Transverse colon (tissue), 4 donors: ENCODE results near the gene RAB20. TPM values are rescaled to one million over a fixed set of nuclear protein-coding genes. Genes with fewer than 3 reads are reported as not detected.

Source experiments
- DNase-seq: peaks from one replicate; pipeline ENCODE4 v3.0.0-alpha.2; 2019
- H3K27ac ChIP-seq, 4 donors: fragments of 200-600 bp; sonication (generic); 2 replicates each; pipeline ENCODE4 v1.5.1; 2016 to 2018; ENCODE audit warnings: inconsistent platforms in 4 of 4
- H3K27me3 ChIP-seq: fragments of 200-600 bp; sonication (generic); 2 replicates; pipeline ENCODE4 v1.5.1; 2017; ENCODE audit warnings: inconsistent platforms
- H3K36me3 ChIP-seq, 4 donors: fragments of 200-600 bp; sonication (generic); 2 replicates each; pipeline ENCODE4 v1.5.1; 2017 to 2019; ENCODE audit warnings: inconsistent platforms in 4 of 4
- H3K4me1 ChIP-seq, 4 donors: fragments of 200-600 bp; sonication (generic); 2 replicates each; pipeline ENCODE4 v1.5.1; 2017 to 2020; ENCODE audit warnings: inconsistent platforms in 4 of 4
- H3K4me3 ChIP-seq, 4 donors: fragments of 200-600 bp; sonication (generic); 1 replicate in 1 of 4; 2 replicates in 3 of 4; pipeline versions ENCODE4 v1.5.1 to v1.6.1; 2017 to 2019; ENCODE audit warnings: inconsistent platforms in 4 of 4
- H3K9me3 ChIP-seq, 2 donors: fragments of 200-600 bp; sonication (generic); 2 replicates each; pipeline ENCODE4 v1.5.1; 2017 to 2019; ENCODE audit warnings: inconsistent platforms in 2 of 2
- EP300 ChIP-seq: sonication (generic); formaldehyde crosslinking; IDR thresholded peaks from one replicate; pipeline ENCODE4 v1.6.1; 2017; ENCODE audit warnings: antibody characterized with exemption, low read depth
- POLR2A ChIP-seq: fragments of 450-650 bp; IDR thresholded peaks from one replicate; pipeline ENCODE4 v1.6.1; 2016; ENCODE audit warnings: antibody characterized with exemption, mild to moderate bottlenecking, moderate library complexity
- POLR2AphosphoS5 ChIP-seq, 3 donors: sonication (generic); formaldehyde crosslinking; IDR thresholded peaks; one replicate each; pipeline ENCODE4 v1.6.1; 2016; ENCODE audit warnings: antibody characterized with exemption in 3 of 3
- WGBS, 2 donors: methylation state at CpG; one replicate each; pipeline ENCODE4 v1.1.5; 2018; ENCODE audit warnings: low coverage in 1 of 2; 5-methylcytosine and 5-hydroxymethylcytosine counted together
- in situ Hi-C, 4 donors: fragments of 200-750 bp; cut with MboI; loops; one replicate each; pipeline versions ENCODE4 v1.15.0 to v1.15.1; 2017; ENCODE audit warnings: low sequenced_read_pairs in 3 of 4, low pct_ligation_motif_present in 1 of 4, low pct_unique_long_range_greater_than_20kb in 1 of 4
- intact Hi-C: fragments of 100-400 bp; cut with DNase I; formaldehyde crosslinking; loops from one replicate; pipeline ENCODE4 v1.15.1; 2023; ENCODE audit warnings: low total_unique reads
- total RNA-seq, 4 donors: library from RNA; depleted of rRNA; stranded (reverse); fragments of >200 nt; gene quantifications; one replicate each; pipeline ENCODE4 v1.1.0, GENCODE V29; 2016
- TF ChIP-seq, protein P1 (sequence below), 5 experiments: fragments of 200-600 bp in 3 of 5; fragments of 450-650 bp in 2 of 5; sonication (generic) in 3 of 5; IDR thresholded peaks; 1 replicate in 2 of 5; 2 replicates in 3 of 5; pipeline ENCODE4 v1.5.1; 2016 to 2017; ENCODE audit warnings: antibody characterized with exemption in 5 of 5, inconsistent platforms in 3 of 5, mild to moderate bottlenecking in 2 of 5, moderate library complexity in 1 of 5

The RAB20 gene
- total RNA-seq, 4 donors from 2014 or later = 12.5 to 66.2 (median 54.1) TPM

DNA sequence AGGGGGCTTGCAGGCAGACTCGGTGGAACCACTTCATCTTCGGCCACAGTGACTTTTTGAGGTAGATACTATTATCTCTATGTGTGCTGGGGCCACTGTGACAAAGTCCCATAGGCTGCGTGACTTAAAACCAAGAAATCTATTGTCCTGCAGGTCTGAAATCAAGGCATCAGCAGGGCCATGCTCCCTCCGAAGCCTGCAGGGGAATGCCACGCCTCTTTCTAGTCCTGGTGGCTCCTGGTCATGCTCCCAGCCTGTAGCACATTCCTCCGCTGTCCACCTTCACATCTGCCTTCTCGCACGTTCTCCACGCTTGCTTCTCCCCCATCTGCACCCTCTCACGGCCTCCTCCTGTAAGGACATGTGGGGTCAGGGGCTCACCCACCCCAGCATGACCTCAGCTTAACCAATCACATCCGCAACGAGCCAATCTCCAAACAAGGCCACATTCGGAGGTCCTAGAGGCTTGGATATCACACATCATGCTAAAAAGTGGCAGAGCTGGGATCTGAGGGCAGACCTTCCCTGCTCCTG, 21.0 kb upstream of the RAB20 start:
- Histone ChIP-seq H3K4me3 (no peak overlapping the region), H3K27me3 (no peaks in the 10 kb centered on the region), H3K36me3 (no peaks in the 10 kb centered on the region), H3K4me1 (no peaks in the 10 kb centered on the region), H3K27ac (no peak overlapping the region), H3K9me3 (no peaks in the 10 kb centered on the region)
- intact Hi-C loops (no loop called here), in situ Hi-C loops (loop anchor here in 1 of 4 donors (25.0 kb wide), 2 partner anchors 230 to 480 kb away; no protein-coding TSS in a partner anchor)
- no peak for DNase-seq
- TF ChIP-seq EP300 = no peak
- TF ChIP-seq, protein P1, sequence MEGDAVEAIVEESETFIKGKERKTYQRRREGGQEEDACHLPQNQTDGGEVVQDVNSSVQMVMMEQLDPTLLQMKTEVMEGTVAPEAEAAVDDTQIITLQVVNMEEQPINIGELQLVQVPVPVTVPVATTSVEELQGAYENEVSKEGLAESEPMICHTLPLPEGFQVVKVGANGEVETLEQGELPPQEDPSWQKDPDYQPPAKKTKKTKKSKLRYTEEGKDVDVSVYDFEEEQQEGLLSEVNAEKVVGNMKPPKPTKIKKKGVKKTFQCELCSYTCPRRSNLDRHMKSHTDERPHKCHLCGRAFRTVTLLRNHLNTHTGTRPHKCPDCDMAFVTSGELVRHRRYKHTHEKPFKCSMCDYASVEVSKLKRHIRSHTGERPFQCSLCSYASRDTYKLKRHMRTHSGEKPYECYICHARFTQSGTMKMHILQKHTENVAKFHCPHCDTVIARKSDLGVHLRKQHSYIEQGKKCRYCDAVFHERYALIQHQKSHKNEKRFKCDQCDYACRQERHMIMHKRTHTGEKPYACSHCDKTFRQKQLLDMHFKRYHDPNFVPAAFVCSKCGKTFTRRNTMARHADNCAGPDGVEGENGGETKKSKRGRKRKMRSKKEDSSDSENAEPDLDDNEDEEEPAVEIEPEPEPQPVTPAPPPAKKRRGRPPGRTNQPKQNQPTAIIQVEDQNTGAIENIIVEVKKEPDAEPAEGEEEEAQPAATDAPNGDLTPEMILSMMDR (IDR thresholded peaks at IDR 0.05) = no peak
- 81 to 93% methylated on average over 7 to 13 of the region's 13 CpGs for WGBS, 2 donors

- DNase-seq = no peak
- Histone ChIP-seq H3K36me3 (no peaks in the 10 kb centered on the region), H3K27me3 (no peaks in the 10 kb centered on the region), H3K27ac (no peak overlapping the region), H3K4me3 (no peak overlapping the region), H3K9me3 (no peaks in the 10 kb centered on the region), H3K4me1 (no peaks in the 10 kb centered on the region)
- in situ Hi-C loops (loop anchor here in 1 of 4 donors (25.0 kb wide), 2 partner anchors 231 to 481 kb away; no protein-coding TSS in a partner anchor), intact Hi-C loops (no loop called here)
- 38 to 79% methylated on average over 4 to 13 of the region's 14 CpGs for WGBS, 2 donors
- TF ChIP-seq POLR2A (no peak), POLR2AphosphoS5 (IDR thresholded peaks at IDR 0.05) (no peak), EP300 (no peak)
- TF ChIP-seq, protein P1 (IDR thresholded peaks at IDR 0.05) = no peak
Observed at GRCh38 chr13:110581506-110582185, 20.1 kb upstream of the RAB20 start.

GRCh38 chr13:110580800-110581199, 19.3 kb upstream of the RAB20 start:
- TF ChIP-seq POLR2A (no peak), EP300 (no peak), POLR2AphosphoS5 (IDR thresholded peaks at IDR 0.05) (no peak)
- TF ChIP-seq, protein P1 (IDR thresholded peaks at IDR 0.05) = no peak
- no peak for DNase-seq
- 61 to 90% methylated on average over 2 of the region's 2 CpGs for whole genome bisulfite sequencing, 2 donors
- Histone ChIP-seq H3K9me3 (no peaks in the 10 kb centered on the region), H3K4me1 (peaks cover 0 to under 1% (median 0%) of the 10 kb centered on the region in 4 donors), H3K36me3 (no peaks in the 10 kb centered on the region), H3K27me3 (no peaks in the 10 kb centered on the region), H3K4me3 (no peak overlapping the region), H3K27ac (no peak overlapping the region)
- intact Hi-C loops (no loop called here), in situ Hi-C loops (loop anchor here in 1 of 4 donors (25.0 kb wide), 2 partner anchors 232 to 482 kb away; no protein-coding TSS in a partner anchor)

DNA sequence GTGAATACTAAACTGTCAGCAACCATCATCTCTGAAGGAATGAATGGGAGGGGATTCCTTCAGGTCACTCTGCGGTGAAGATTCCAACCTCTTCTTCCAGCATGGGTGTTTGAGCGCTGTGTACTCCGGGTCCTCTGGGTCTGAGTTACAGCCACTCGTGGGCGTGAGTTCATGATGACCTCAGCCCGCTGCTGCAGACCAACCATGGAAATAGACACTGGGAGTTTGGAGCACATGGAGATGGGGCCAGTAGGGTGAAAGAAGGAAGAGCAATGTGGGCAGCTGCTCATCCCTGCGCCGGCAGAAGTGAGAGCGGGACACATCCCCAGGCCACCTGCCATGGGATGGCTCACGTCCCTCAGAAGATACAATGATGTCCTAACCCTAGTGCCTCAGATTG, 16.8 kb upstream of the RAB20 start:
- peaks cover 0 to 6% (median 0%) of the 10 kb centered on the region in 4 donors for H3K4me1 ChIP-seq
- no peaks in the 10 kb centered on the region for H3K27me3 ChIP-seq
- H3K9me3 ChIP-seq = no peaks in the 10 kb centered on the region
- no peak overlapping the region for H3K27ac ChIP-seq
- TF ChIP-seq, protein P1 (IDR thresholded peaks at IDR 0.05) = no peak
- TF ChIP-seq POLR2AphosphoS5 (IDR thresholded peaks at IDR 0.05) (no peak), POLR2A (no peak), EP300 (no peak)
- intact Hi-C loops = no loop called here
- H3K36me3 ChIP-seq = no peaks in the 10 kb centered on the region
- no peak overlapping the region for H3K4me3 ChIP-seq
- in situ Hi-C loops = loop anchor here in 1 of 4 donors (25.0 kb wide), 2 partner anchors 234 to 484 kb away; no protein-coding TSS in a partner anchor
- WGBS, 2 donors = 75 to 79% methylated on average over 4 to 10 of the region's 10 CpGs
- no peak for DNase-seq
